Endometrial microvascular endothelial cells (primary cell): ENCODE data around the gene EIF3L. TPM values are rescaled to one million over a fixed set of nuclear protein-coding genes. Genes with fewer than 3 reads are reported as not detected.

Experiments
- in situ Hi-C: cut with HindIII; loops from 2 replicates; pipeline ENCODE4 v1.10.0; 2017; ENCODE audit warnings: low sequenced_read_pairs, low pct_unique_long_range_greater_than_20kb; ENCODE audit errors: inconsistent ontology term
- total RNA-seq: library from RNA; depleted of rRNA; stranded (reverse); fragments of >200 nt; gene quantifications from one replicate; pipeline ENCODE4 v1.2.3, GENCODE V29; 2015; ENCODE audit errors: inconsistent ontology term

The EIF3L gene
- total RNA-seq, 1 donor from 2014 or later, result 397 TPM

GRCh38 chr22:37815593-37815992 is 33.6 kb upstream of the EIF3L start:
- in situ Hi-C loops, result no loop called here

DNA sequence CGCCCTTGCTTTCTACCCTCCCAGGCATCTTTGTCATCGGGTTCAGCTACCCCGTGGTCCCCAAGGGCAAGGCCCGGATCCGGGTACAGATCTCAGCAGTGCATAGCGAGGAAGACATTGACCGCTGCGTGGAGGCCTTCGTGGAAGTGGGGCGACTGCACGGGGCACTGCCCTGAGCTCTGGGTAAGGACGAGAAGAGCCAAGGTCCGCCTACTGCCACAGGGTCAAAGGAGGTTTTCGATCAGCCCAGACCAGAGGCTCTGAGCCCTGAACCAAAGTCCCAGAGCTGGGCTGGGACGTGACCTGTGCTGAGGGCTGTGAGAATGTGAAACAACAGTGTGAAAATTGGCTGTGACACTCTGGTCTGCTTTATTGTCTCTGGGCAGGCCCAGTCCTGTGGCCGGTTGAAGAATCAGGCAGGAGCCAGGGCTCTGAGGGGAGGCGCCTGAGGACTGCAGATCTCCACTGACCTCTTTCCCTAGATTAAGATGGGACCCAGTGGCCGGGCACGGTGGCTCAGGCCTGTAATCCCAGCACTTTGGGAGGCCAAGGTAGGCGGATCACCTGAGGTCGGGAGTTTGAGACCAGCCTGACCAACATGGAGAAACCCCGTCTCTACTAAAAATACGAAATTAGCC is 32.6 kb upstream of the EIF3L start:
- in situ Hi-C loops, result no loop called here

DNA sequence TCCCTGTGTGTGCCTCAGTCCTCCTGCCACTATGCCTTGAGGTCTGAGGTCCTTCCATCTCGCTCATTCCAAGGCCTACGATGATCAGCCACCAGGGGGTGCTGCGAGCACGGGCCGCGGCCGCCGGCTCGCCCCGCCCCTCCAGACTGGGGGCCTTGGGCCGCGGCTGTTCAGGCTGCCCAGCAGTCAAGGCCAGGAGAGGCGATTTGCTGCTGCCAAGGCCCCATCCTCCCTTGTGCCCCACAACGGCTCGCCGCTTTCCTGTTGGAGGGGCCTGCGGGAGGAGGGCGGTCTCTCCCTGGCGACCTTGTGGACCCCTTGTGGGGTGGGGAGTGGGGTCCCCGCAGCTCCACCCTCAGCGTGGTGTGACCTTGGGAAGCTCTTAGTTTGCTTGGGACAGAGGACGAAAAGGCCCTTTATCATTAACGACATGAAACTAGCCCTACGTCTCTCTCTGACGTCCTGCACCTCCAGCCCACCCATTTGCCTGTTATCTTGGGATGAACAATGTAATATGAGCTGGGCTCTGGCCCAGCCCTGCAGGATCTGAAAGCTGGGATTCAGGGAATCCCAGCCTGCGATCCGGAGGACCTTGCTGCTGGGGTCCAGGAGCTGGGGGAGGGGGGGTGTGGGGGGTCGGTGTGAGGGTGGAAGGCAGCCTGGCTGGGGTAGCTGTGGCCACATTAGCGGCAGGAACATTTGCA is 31.4 kb upstream of the EIF3L start:
- in situ Hi-C loops, result no loop called here

- in situ Hi-C loops, result no loop called here
Observed at GRCh38 chr22:37818409-37819104, 30.7 kb upstream of the EIF3L start.

GRCh38 chr22:37819105-37819433 is 30.1 kb upstream of the EIF3L start:
- in situ Hi-C loops, result no loop called here

DNA sequence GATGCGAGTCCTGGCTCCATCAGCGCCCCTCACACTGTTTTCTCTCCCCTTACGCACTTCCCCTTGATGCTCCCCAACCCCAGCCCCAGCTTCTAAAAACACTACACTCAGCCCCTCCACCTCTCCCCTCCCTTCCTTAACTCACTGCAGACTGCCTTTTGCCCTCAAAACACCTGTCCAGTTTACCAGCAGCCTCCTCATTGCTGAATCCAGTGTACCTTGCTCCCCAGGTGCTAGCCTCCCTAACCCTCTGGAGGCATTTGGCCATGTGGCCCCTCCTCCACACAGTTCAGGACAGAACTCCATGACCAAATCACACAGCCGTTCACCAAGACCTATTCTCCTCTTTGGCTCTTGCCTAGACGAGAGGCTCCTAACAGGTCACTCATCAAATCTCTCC is 28.9 kb upstream of the EIF3L start:
- in situ Hi-C loops, result no loop called here

DNA sequence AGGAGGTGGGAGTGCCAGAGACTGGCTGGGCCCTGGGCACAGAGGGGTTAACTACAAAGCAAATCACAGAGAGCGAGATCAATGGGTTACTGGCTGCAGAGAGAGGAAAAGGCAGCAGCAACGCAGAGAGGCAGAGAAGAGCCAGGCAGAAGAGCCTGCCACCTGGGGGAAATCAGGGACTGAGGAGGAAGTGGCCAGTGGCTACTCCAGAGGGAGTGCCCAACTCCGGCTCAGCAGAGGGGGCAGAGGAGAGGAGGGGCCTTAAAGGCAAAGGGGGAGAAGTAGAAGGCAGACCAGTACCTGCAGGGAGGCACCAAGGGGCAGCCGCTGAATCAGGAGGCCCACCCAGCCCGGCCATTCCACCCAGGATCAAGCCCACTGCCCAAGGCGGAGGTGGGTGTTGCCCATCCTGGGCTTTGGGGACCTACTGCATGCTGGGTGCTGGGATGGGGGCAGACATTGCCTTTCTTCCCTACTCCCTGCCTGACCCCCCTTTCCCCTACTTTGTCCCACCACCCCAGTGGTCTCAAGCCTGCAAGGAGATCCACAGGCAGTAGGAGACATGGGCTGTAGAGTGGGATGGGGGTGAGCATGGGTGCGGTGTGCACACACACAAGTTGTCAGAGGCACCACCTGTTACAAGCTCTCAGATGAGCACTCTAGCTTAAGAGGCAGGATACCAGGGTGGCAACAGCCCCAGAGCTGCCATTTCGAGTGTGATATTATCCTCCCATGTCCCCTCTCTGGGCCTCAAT is 27.0 kb upstream of the EIF3L start:
- in situ Hi-C loops, result no loop called here

DNA sequence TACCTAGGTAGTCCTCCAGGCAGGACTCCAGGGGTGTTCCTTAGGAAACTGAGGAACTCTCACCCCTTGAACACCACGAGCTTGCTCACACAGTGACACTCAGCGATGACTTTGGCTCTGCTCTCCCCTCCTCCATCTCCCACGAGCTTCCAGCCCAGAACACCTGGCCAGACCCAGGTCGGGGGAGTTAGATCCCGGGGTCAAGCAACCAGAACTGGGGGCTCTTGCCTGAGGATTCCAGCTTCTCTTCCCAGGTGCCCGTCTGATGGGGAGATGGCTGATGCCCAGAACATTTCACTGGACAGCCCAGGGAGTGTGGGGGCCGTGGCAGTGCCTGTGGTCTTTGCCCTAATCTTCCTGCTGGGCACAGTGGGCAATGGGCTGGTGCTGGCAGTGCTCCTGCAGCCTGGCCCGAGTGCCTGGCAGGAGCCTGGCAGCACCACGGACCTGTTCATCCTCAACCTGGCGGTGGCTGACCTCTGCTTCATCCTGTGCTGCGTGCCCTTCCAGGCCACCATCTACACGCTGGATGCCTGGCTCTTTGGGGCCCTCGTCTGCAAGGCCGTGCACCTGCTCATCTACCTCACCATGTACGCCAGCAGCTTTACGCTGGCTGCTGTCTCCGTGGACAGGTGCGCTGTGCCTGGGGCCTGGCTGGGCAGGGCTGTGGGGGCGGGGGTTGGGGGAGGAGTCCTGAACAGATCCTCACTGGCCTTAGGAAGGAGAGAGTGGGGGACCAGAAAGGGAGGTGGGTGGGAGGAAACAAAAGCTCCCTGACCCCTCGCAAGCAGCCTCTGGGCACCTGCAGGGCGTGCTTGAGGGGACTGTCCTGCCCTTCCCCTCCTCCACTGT is 25.9 kb upstream of the EIF3L start, which contains the start of gene GALR3:
TSS of gene GALR3 (plus strand) at position 249 of the 852 bp plus-strand sequence. CDS start at position 274, 25 bp downstream.
- in situ Hi-C loops, result no loop called here

GRCh38 chr22:37824674-37825641 is 24.3 kb upstream of the EIF3L start:
- in situ Hi-C loops, result no loop called here

DNA sequence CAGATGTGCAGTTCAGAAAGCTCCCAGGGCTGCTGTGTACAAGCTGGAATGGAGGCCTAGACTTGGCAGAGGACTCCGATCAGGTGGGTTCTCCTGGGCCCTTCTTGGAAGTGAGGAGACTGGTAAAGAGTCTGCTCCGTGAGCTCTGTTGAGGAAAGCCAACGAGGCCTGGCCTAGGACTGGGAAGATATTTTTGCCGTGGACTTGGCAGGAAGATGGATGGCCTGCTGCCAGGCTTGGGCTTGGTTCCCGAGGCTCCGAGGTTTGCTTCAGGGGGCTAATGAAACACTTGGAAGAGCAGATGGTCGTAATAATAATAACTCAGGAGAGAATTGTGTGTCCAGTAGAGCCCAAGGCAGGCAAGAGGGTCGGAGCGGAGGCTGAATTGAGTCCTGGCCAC is 22.2 kb upstream of the EIF3L start:
- in situ Hi-C loops, result no loop called here

- in situ Hi-C loops, result no loop called here
Observed at GRCh38 chr22:37830093-37830842, 19.0 kb upstream of the EIF3L start.

DNA sequence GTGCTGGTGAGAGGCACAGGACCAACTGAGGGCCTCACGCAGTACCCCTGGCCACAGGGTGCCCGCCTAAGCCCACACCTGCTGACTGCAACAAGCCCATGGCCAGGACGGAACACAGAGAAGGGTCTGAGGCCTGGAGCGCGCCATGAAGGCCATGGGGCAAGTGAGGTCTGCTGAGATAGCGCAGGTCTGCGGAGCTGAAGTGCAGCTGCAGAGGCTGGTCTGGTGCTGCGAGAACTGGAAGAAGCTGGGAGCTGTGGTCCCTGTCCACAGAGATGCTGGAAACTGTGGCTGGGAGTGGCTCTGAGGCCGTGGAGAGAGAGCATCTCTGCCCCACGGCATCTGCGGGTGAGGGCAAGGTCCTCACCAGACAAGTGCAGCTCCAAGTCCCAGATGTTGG is 17.7 kb upstream of the EIF3L start:
- in situ Hi-C loops, result no loop called here

- in situ Hi-C loops, result no loop called here
Observed at GRCh38 chr22:37832022-37832857, 17.0 kb upstream of the EIF3L start.

- in situ Hi-C loops, result no loop called here
Observed at GRCh38 chr22:37842015-37842793, 7.0 kb upstream of the EIF3L start.

DNA sequence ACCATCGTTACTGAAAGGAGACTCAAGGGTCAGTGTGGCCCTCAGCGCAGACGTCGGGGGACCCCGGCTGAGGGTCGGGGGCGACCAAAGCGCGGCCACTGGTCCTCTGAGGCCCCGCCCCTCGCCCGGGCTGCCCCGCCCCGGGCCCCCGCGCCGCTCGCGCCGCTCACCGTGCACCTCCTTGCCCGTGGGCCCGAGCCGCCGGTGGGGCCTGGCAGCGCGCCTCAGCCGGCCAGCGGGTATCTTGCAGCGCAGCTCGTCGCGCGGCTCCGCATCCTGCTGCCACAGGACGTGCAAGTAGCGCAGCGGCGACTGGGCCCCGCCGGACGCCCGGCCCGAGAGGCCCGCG is 5.5 kb upstream of the EIF3L start:
- in situ Hi-C loops, result no loop called here
